22Rv1 (cell line): ENCODE measurements around the gene CEP95.

Experiments
- ZFX ChIP-seq: fragments of 450-650 bp; IDR thresholded peaks from 2 replicates; pipeline ENCODE4 v1.6.1; 2017; ENCODE audit warnings: antibody characterized with exemption, borderline replicate concordance
- TF ChIP-seq, protein P1 (sequence below): fragments of 450-650 bp; IDR thresholded peaks from 2 replicates; pipeline ENCODE4 v1.5.1; 2017; ENCODE audit warnings: mild to moderate bottlenecking

DNA sequence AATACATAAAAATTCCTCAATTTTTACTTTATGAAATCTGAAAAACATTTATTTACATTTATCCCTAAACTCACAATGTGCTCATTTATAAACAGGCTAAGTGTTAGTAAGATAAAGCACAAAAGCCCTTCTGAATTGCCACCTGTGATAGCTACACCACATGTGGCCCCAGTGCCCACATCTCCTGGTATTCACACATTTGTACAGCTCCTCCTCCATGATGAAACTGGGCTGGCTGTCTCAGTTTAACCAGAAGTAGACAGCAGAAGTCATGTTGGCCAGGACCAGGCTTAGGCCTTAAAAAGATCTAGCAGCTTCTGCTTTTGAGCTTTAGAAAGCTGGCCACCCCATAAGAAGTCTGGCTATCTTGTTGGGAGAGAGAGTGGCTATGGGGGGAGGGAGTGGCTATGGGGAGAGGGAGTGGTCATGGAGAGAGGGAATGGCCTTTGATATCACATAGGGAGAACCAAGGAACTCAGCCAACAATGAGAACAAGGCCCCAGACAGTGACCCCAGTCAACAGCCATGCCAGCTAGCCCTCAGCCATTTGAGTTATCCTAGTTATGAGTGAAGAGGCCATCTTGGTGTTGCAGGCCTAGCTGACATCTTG lies 47.4 kb downstream of the CEP95 start:
- TF ChIP-seq, protein P1, sequence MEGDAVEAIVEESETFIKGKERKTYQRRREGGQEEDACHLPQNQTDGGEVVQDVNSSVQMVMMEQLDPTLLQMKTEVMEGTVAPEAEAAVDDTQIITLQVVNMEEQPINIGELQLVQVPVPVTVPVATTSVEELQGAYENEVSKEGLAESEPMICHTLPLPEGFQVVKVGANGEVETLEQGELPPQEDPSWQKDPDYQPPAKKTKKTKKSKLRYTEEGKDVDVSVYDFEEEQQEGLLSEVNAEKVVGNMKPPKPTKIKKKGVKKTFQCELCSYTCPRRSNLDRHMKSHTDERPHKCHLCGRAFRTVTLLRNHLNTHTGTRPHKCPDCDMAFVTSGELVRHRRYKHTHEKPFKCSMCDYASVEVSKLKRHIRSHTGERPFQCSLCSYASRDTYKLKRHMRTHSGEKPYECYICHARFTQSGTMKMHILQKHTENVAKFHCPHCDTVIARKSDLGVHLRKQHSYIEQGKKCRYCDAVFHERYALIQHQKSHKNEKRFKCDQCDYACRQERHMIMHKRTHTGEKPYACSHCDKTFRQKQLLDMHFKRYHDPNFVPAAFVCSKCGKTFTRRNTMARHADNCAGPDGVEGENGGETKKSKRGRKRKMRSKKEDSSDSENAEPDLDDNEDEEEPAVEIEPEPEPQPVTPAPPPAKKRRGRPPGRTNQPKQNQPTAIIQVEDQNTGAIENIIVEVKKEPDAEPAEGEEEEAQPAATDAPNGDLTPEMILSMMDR, result no peak
- no peak for TF ChIP-seq ZFX
